H9 (cell line): ENCODE results near the gene MLLT3. TPM values are rescaled to one million over a fixed set of nuclear protein-coding genes. Genes with fewer than 3 reads are reported as not detected.

Source experiments
- DNase-seq: peaks from one replicate; pipeline ENCODE4 v3.0.0-alpha.2; 2017
- H2AFZ ChIP-seq: one replicate; pipeline ENCODE4 v1.6.1; 2013; ENCODE audit warnings: mild to moderate bottlenecking, low read length, control low read depth, moderate library complexity
- H2AK5ac ChIP-seq: 2 replicates; pipeline ENCODE4 v1.6.1; 2013; ENCODE audit warnings: low read length, control low read depth, mixed read lengths; ENCODE audit not compliant: insufficient read length
- H2BK120ac ChIP-seq: one replicate; pipeline ENCODE4 v1.6.1; 2013; ENCODE audit warnings: low read depth, mild to moderate bottlenecking, low read length, control low read depth, inconsistent platforms; ENCODE audit not compliant: poor library complexity, severe bottlenecking
- H2BK12ac ChIP-seq: 2 replicates; pipeline ENCODE4 v1.6.1; 2013; ENCODE audit warnings: low read length, control low read depth, mixed read lengths, low read depth; ENCODE audit not compliant: insufficient read length
- H2BK15ac ChIP-seq: 2 replicates; pipeline ENCODE4 v1.6.1; 2013; ENCODE audit warnings: low read depth, low read length, control low read depth
- H2BK20ac ChIP-seq: one replicate; pipeline ENCODE4 v1.6.1; 2013; ENCODE audit warnings: low read depth, mild to moderate bottlenecking, low read length, control low read depth, inconsistent platforms; ENCODE audit not compliant: poor library complexity, severe bottlenecking
- H2BK5ac ChIP-seq: 2 replicates; pipeline ENCODE4 v1.6.1; 2013; ENCODE audit warnings: low read length, control low read depth, mixed read lengths; ENCODE audit not compliant: insufficient read length
- H3K14ac ChIP-seq: 2 replicates; pipeline ENCODE4 v1.6.1; 2013; ENCODE audit warnings: low read length, control low read depth; ENCODE audit not compliant: insufficient read depth
- H3K18ac ChIP-seq: 2 replicates; pipeline ENCODE4 v1.6.1; 2013; ENCODE audit warnings: low read depth, mild to moderate bottlenecking, mixed read lengths, low read length, control low read depth; ENCODE audit not compliant: insufficient read length
- H3K23ac ChIP-seq: 2 replicates; pipeline ENCODE4 v1.6.1; 2013; ENCODE audit warnings: low read length, control low read depth, mixed read lengths, low read depth; ENCODE audit not compliant: insufficient read length
- H3K23me2 ChIP-seq: 2 replicates; pipeline ENCODE4 v1.6.1; 2013; ENCODE audit warnings: low read depth, mild to moderate bottlenecking, mixed read lengths, low read length, control low read depth; ENCODE audit not compliant: insufficient read length, poor library complexity, severe bottlenecking
- H3K27ac ChIP-seq: 2 replicates; pipeline ENCODE4 v1.5.1; 2013; ENCODE audit warnings: low read length, control low read depth, mixed read lengths, low read depth; ENCODE audit not compliant: insufficient read length
- H3K27me3 ChIP-seq: 2 replicates; pipeline ENCODE4 v1.6.1; 2013; ENCODE audit warnings: low read length, control low read depth, inconsistent platforms; ENCODE audit not compliant: insufficient read depth
- H3K4ac ChIP-seq: 2 replicates; pipeline ENCODE4 v1.6.1; 2013; ENCODE audit warnings: low read depth, mild to moderate bottlenecking, control low read depth, inconsistent platforms, low read length, moderate library complexity
- H3K4me1 ChIP-seq: 2 replicates; pipeline ENCODE4 v1.6.1; 2013; ENCODE audit warnings: low read length, control low read depth, inconsistent platforms; ENCODE audit not compliant: insufficient read depth
- H3K4me2 ChIP-seq: 2 replicates; pipeline ENCODE4 v1.6.1; 2013; ENCODE audit warnings: low read length, control low read depth, mixed read lengths; ENCODE audit not compliant: insufficient read length, insufficient read depth
- H3K56ac ChIP-seq: 2 replicates; pipeline ENCODE4 v1.6.1; 2013; ENCODE audit warnings: low read depth, mild to moderate bottlenecking, mixed read lengths, low read length, control low read depth; ENCODE audit not compliant: insufficient read length
- H3K79me1 ChIP-seq: 2 replicates; pipeline ENCODE4 v1.6.1; 2013; ENCODE audit warnings: low read depth, mild to moderate bottlenecking, moderate library complexity, low read length, control low read depth, inconsistent platforms; ENCODE audit not compliant: insufficient read depth, poor library complexity, severe bottlenecking
- H3K79me2 ChIP-seq: 2 replicates; pipeline ENCODE4 v1.6.1; 2013; ENCODE audit warnings: low read length, control low read depth, inconsistent platforms; ENCODE audit not compliant: insufficient read depth
- H3K9ac ChIP-seq: 2 replicates; pipeline ENCODE4 v1.6.1; 2013; ENCODE audit warnings: low read length, control low read depth, mixed read lengths; ENCODE audit not compliant: insufficient read length; ENCODE audit errors: extremely low read depth
- H3K9me3 ChIP-seq: one replicate; pipeline ENCODE4 v1.6.1; 2013; ENCODE audit warnings: low read depth, low read length, inconsistent platforms; ENCODE audit not compliant: control insufficient read depth
- H3T11ph ChIP-seq: one replicate; pipeline ENCODE4 v1.6.1; 2013; ENCODE audit warnings: mild to moderate bottlenecking, low read length, control low read depth, inconsistent platforms
- H4K20me1 ChIP-seq: one replicate; pipeline ENCODE4 v1.6.1; 2013; ENCODE audit not compliant: control insufficient read depth, insufficient read length, insufficient read depth
- H4K5ac ChIP-seq: 2 replicates; pipeline ENCODE4 v1.6.1; 2013; ENCODE audit warnings: low read depth, mild to moderate bottlenecking, mixed read lengths, low read length, control low read depth; ENCODE audit not compliant: insufficient read length
- H4K8ac ChIP-seq: replicated peaks from 2 replicates; pipeline ENCODE4 v1.6.1; 2013; ENCODE audit warnings: low read length, control low read depth, mixed read lengths, low read depth; ENCODE audit not compliant: insufficient read length
- H4K91ac ChIP-seq: 2 replicates; pipeline ENCODE4 v1.6.1; 2013; ENCODE audit warnings: low read depth, mild to moderate bottlenecking, moderate library complexity, mixed read lengths, low read length, control low read depth; ENCODE audit not compliant: insufficient read length
- H3K27ac Mint-ChIP-seq, 3 experiments: 2 replicates in 2 of 3; 3 replicates in 1 of 3; pipeline ENCODE4 v1.8.0; 2020 to 2021; ENCODE audit warnings: mixed read lengths in 3 of 3, mild to moderate bottlenecking in 1 of 3, moderate library complexity in 1 of 3
- H3K27me3 Mint-ChIP-seq: 2 replicates; pipeline ENCODE4 v1.8.0; 2021; ENCODE audit warnings: low read depth, mild to moderate bottlenecking, moderate library complexity, mixed read lengths
- H3K36me3 Mint-ChIP-seq, 3 experiments: 2 replicates in 2 of 3; 3 replicates in 1 of 3; pipeline ENCODE4 v1.8.0; 2020 to 2021; ENCODE audit warnings: low read depth in 3 of 3, mixed read lengths in 3 of 3; ENCODE audit not compliant: insufficient read depth in 1 of 3
- H3K4me1 Mint-ChIP-seq, 2 experiments: 2 replicates each; pipeline ENCODE4 v1.8.0; 2020; ENCODE audit warnings: mixed read lengths in 2 of 2
- H3K4me3 Mint-ChIP-seq, 2 experiments: 2 replicates in 1 of 2; 3 replicates in 1 of 2; pipeline ENCODE4 v1.8.0; 2020 to 2021; ENCODE audit warnings: mild to moderate bottlenecking in 2 of 2, mixed read lengths in 2 of 2, moderate library complexity in 1 of 2
- H3K9me3 Mint-ChIP-seq, 2 experiments: 2 replicates in 1 of 2; 3 replicates in 1 of 2; pipeline ENCODE4 v1.8.0; 2020; ENCODE audit warnings: mild to moderate bottlenecking in 2 of 2, mixed read lengths in 2 of 2, moderate library complexity in 1 of 2
- WGBS: extraction: QIAGEN DNeasy Blood & Tissue Kit; methylation state at CpG from one replicate; pipeline ENCODE4 v1.1.7; 2013; ENCODE audit warnings: missing lambda C conversion rate, low lambda C conversion rate, mixed read lengths; ENCODE audit not compliant: insufficient read length; ENCODE audit errors: extremely low coverage; 5-methylcytosine and 5-hydroxymethylcytosine counted together
- total RNA-seq: library from RNA; stranded (reverse); gene quantifications from 2 replicates; pipeline ENCODE4 v1.2.1, GENCODE V29; 2021
- TF ChIP-seq, protein P1 (sequence below): fragments of 200-600 bp; sonication (generic); conservative IDR thresholded peaks from 3 replicates; pipeline ENCODE4 v1.8.0; 2021; ENCODE audit warnings: antibody characterized with exemption, mild to moderate bottlenecking

MLLT3 gene
- total RNA-seq, 1 experiment from 2014 or later: 3.9 TPM

DNA sequence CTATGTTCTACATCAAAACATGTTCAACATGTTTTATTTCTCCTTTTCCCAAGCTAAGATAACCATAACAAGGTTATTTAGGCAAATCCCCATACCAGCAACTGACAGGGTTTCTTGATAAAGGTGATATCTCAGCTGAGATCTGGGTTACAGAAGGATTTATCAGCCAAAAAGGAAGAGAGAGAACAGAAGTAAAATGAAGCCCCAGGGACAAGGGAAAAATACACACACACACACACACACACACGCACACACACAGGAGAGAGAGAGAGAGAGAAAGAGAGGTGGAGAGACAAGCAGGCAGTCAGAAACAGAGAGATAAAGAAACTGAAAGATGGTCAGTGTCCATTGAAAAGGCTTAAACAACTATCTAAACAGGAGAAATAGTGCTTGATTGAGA, 19.7 kb upstream of the MLLT3 start:
- Mint-ChIP-seq H3K27me3 (no peaks in the 10 kb centered on the region), H3K27ac (no peak overlapping the region), H3K36me3 (no peaks in the 10 kb centered on the region), H3K4me3 (no peak overlapping the region), H3K4me1 (peaks cover 12 to 15% of the 10 kb centered on the region in 2 experiments), H3K9me3 (no peaks in the 10 kb centered on the region)
- H2BK5ac ChIP-seq: no peak overlapping the region
- no peaks in the 10 kb centered on the region for H3K27me3 ChIP-seq
- H4K91ac ChIP-seq: no peak overlapping the region
- H4K20me1 ChIP-seq: no peaks in the 10 kb centered on the region
- no peaks in the 10 kb centered on the region for H3K79me2 ChIP-seq
- H3K56ac ChIP-seq: no peak overlapping the region
- no peaks in the 10 kb centered on the region for H3K23me2 ChIP-seq
- no peak overlapping the region for H4K5ac ChIP-seq
- H3K9me3 ChIP-seq: no peaks in the 10 kb centered on the region
- no peak overlapping the region for H3K27ac ChIP-seq
- no peak overlapping the region for H2AFZ ChIP-seq
- no peak overlapping the region for H3K4ac ChIP-seq
- H3K14ac ChIP-seq: no peak overlapping the region
- no peak overlapping the region for H2BK15ac ChIP-seq
- H2BK120ac ChIP-seq: no peak overlapping the region
- TF ChIP-seq, protein P1, sequence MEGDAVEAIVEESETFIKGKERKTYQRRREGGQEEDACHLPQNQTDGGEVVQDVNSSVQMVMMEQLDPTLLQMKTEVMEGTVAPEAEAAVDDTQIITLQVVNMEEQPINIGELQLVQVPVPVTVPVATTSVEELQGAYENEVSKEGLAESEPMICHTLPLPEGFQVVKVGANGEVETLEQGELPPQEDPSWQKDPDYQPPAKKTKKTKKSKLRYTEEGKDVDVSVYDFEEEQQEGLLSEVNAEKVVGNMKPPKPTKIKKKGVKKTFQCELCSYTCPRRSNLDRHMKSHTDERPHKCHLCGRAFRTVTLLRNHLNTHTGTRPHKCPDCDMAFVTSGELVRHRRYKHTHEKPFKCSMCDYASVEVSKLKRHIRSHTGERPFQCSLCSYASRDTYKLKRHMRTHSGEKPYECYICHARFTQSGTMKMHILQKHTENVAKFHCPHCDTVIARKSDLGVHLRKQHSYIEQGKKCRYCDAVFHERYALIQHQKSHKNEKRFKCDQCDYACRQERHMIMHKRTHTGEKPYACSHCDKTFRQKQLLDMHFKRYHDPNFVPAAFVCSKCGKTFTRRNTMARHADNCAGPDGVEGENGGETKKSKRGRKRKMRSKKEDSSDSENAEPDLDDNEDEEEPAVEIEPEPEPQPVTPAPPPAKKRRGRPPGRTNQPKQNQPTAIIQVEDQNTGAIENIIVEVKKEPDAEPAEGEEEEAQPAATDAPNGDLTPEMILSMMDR: no peak
- H3K79me1 ChIP-seq: no peaks in the 10 kb centered on the region
- H4K8ac ChIP-seq: no peak overlapping the region
- peaks cover 2% of the 10 kb centered on the region; the same call in 1 of the 2 replicates for H3K4me1 ChIP-seq
- H2BK20ac ChIP-seq: no peak overlapping the region
- no peak overlapping the region for H3K18ac ChIP-seq
- H3K23ac ChIP-seq: no peak overlapping the region
- no peak overlapping the region for H2AK5ac ChIP-seq
- no peak for DNase-seq
- no peak overlapping the region for H3T11ph ChIP-seq
- no peak overlapping the region for H2BK12ac ChIP-seq
- no peak overlapping the region for H3K9ac ChIP-seq
- WGBS: no CpG with 5 or more reads among the region's 1 CpG
- no peak overlapping the region for H3K4me2 ChIP-seq
